Measurements from ENCODE around the gene LRRC36. TPM values are rescaled to one million over a fixed set of nuclear protein-coding genes. Genes with fewer than 3 reads are reported as not detected.

The LRRC36 gene
- total RNA-seq, 2 donors from 2014 or later = 1.6 to 7.0 TPM

- Histone ChIP-seq H3K27me3 (peaks cover 0 to 7% of the 10 kb centered on the region in 2 donors), H3K27ac (peak overlapping the region in 2 of 4 donors; percentile 52 to 72), H3K36me3 (replicated peaks in 1 of 2; ENCODE audit: insufficient read depth in 1 of 2, low read depth in 2 of 2) (no peaks in the 10 kb centered on the region), H3K9me3 (no peaks in the 10 kb centered on the region), H3K4me3 (no peak overlapping the region), H3K4me1 (peaks cover 53% of the 10 kb centered on the region)
- WGBS, 2 donors = 84 to 85% methylated on average over 14 to 18 of the region's 18 CpGs
- ATAC-seq (no peak), DNase-seq (no peak)
- TF ChIP-seq CTCF (IDR thresholded peaks at IDR 0.05) = no peak
- no peak for TF ChIP-seq POLR2A (IDR thresholded peaks at IDR 0.05)
- intact Hi-C loops (cut with DNase I) = no loop called here
Measured at GRCh38 chr16:67392301-67393059, 65.9 kb downstream of the LRRC36 start.

- no peaks in the 10 kb centered on the region for H3K36me3 ChIP-seq (replicated peaks in 1 of 2; ENCODE audit: insufficient read depth in 1 of 2, low read depth in 2 of 2)
- peaks cover 53% of the 10 kb centered on the region for H3K4me1 ChIP-seq
- H3K27me3 ChIP-seq = peaks cover 0 to 7% of the 10 kb centered on the region in 2 donors
- H3K9me3 ChIP-seq = no peaks in the 10 kb centered on the region
- peak; percentile 27 to 61 (median 54) for TF ChIP-seq POLR2A (IDR thresholded peaks at IDR 0.05)
- TF ChIP-seq CTCF (IDR thresholded peaks at IDR 0.05) = peak; percentile 47 to 85 (median 71)
- 3% methylated on average over 56 of the region's 56 CpGs; no CpG with 5 or more reads in 1 of the 2 donors for WGBS, 2 donors
- peak; percentile 73 for ATAC-seq
- no peak within 1 kb of the TSS for H3K4me3 ChIP-seq
- peak within 1 kb of the TSS in 3 of 4 donors; percentile 52 to 72 (median 72) for H3K27ac ChIP-seq
- intact Hi-C loops (cut with DNase I) = no loop called here
- DNase-seq = peak; percentile 87 to 91 (median 90)
Measured at GRCh38 chr16:67393111-67393787, 66.6 kb downstream of the LRRC36 start, which contains the start of gene TPPP3. Gene TPPP3, minus strand, starts transcription at chr16:67393498. Its CDS starts 2,387 bp downstream, at chr16:67391111.

GRCh38 chr16:67393788-67394154 lies 67.2 kb downstream of the LRRC36 start:
- WGBS, 2 donors = 27 to 87% methylated on average over 4 to 20 of the region's 20 CpGs
- intact Hi-C loops (cut with DNase I) = no loop called here
- peaks cover 0 to 7% of the 10 kb centered on the region in 2 donors for H3K27me3 ChIP-seq
- no peaks in the 10 kb centered on the region for H3K9me3 ChIP-seq
- H3K27ac ChIP-seq = peak overlapping the region in 3 of 4 donors; percentile 52 to 72 (median 72)
- no peaks in the 10 kb centered on the region for H3K36me3 ChIP-seq (replicated peaks in 1 of 2; ENCODE audit: insufficient read depth in 1 of 2, low read depth in 2 of 2)
- no peak for TF ChIP-seq CTCF (IDR thresholded peaks at IDR 0.05)
- TF ChIP-seq POLR2A (IDR thresholded peaks at IDR 0.05) = no peak
- peaks cover 53% of the 10 kb centered on the region for H3K4me1 ChIP-seq
- H3K4me3 ChIP-seq = no peak overlapping the region
- ATAC-seq = no peak
- DNase-seq = no peak

GRCh38 chr16:67394155-67395104 lies 67.8 kb downstream of the LRRC36 start:
- Histone ChIP-seq H3K27me3 (peaks cover 0 to 7% of the 10 kb centered on the region in 2 donors), H3K27ac (peak overlapping the region in 3 of 4 donors; percentile 72 to 87 (median 77)), H3K4me3 (no peak overlapping the region), H3K36me3 (replicated peaks in 1 of 2; ENCODE audit: insufficient read depth in 1 of 2, low read depth in 2 of 2) (no peaks in the 10 kb centered on the region), H3K4me1 (peaks cover 58% of the 10 kb centered on the region), H3K9me3 (no peaks in the 10 kb centered on the region)
- DNase-seq (peak in 2 of 4 donors; percentile 21 to 41), ATAC-seq (no peak)
- intact Hi-C loops (cut with DNase I) = no loop called here
- TF ChIP-seq POLR2A (IDR thresholded peaks at IDR 0.05) = no peak
- TF ChIP-seq CTCF (IDR thresholded peaks at IDR 0.05) = no peak
- 51 to 77% methylated on average over 33 to 82 of the region's 88 CpGs for WGBS, 2 donors
